Neural cell (in vitro differentiated cells): ENCODE results near the gene ATG14. TPM values are rescaled to one million over a fixed set of nuclear protein-coding genes. Genes with fewer than 3 reads are reported as not detected.

Source experiments
- H2AFZ ChIP-seq: fragments of 200-600, 300-800 bp; sonication (generic), shearing (Covaris generic); 2 replicates; pipeline ENCODE4 v1.6.0; 2014; ENCODE audit warnings: low read depth, mild to moderate bottlenecking, antibody characterized with exemption, low read length, moderate library complexity
- H3F3A ChIP-seq: fragments of 200-600 bp; shearing (Covaris generic); 2 replicates; pipeline ENCODE4 v1.6.1; 2016; ENCODE audit warnings: mild to moderate bottlenecking, moderate library complexity, mixed read lengths, antibody characterized with exemption, low read length; ENCODE audit not compliant: insufficient read depth, poor library complexity, severe bottlenecking
- H3K27ac ChIP-seq: fragments of 200-600, 300-800 bp; sonication (generic), shearing (Covaris generic); 2 replicates; pipeline ENCODE4 v1.5.1; 2014; ENCODE audit warnings: mild to moderate bottlenecking, low read length, moderate library complexity
- H3K27me3 ChIP-seq: fragments of 300-800, 200-600 bp; sonication (generic), shearing (Covaris generic); 2 replicates; pipeline ENCODE4 v1.6.0; 2014; ENCODE audit warnings: mild to moderate bottlenecking, low read depth, low read length, moderate library complexity; ENCODE audit not compliant: insufficient read depth
- H3K36me3 ChIP-seq: fragments of 300-800, 200-600 bp; sonication (generic), shearing (Covaris generic); 2 replicates; pipeline ENCODE4 v1.5.1; 2014; ENCODE audit warnings: mild to moderate bottlenecking, antibody characterized with exemption, low read length, moderate library complexity; ENCODE audit not compliant: insufficient read depth
- H3K4me2 ChIP-seq: fragments of 300-800, 200-600 bp; sonication (generic), shearing (Covaris generic); 2 replicates; pipeline ENCODE4 v1.6.0; 2014; ENCODE audit warnings: mild to moderate bottlenecking, low read length
- H3K4me3 ChIP-seq: fragments of 300-800, 200-600 bp; sonication (generic), shearing (Covaris generic); 2 replicates; pipeline ENCODE4 v1.5.1; 2014; ENCODE audit warnings: mild to moderate bottlenecking, low read length, moderate library complexity
- H3K79me2 ChIP-seq: fragments of 200-600 bp; shearing (Covaris generic); replicated peaks from 2 replicates; pipeline ENCODE4 v1.6.0; 2014; ENCODE audit warnings: mild to moderate bottlenecking, low read length, moderate library complexity; ENCODE audit not compliant: insufficient read depth
- H3K9ac ChIP-seq: fragments of 300-800, 200-600 bp; sonication (generic), shearing (Covaris generic); 2 replicates; pipeline ENCODE4 v1.6.1; 2016; ENCODE audit warnings: mild to moderate bottlenecking, low read length, mixed read lengths
- H3K9me2 ChIP-seq: fragments of 200-600 bp; shearing (Covaris generic); 2 replicates; pipeline ENCODE4 v1.6.1; 2016; ENCODE audit warnings: mild to moderate bottlenecking, low read length, mixed read lengths; ENCODE audit not compliant: insufficient read depth
- H3K9me3 ChIP-seq: fragments of 200-600, 300-800 bp; sonication (generic), shearing (Covaris generic); 2 replicates; pipeline ENCODE4 v1.6.1; 2016; ENCODE audit warnings: mild to moderate bottlenecking, mixed run types, low read length, moderate library complexity, mixed read lengths
- H4K20me1 ChIP-seq: fragments of 200-600 bp; shearing (Covaris generic); 2 replicates; pipeline ENCODE4 v1.6.1; 2016; ENCODE audit warnings: mild to moderate bottlenecking, mixed run types; ENCODE audit not compliant: insufficient read depth
- CTCF ChIP-seq: fragments of 450-650 bp; IDR thresholded peaks from 2 replicates; pipeline ENCODE4 v1.5.1; 2014; ENCODE audit warnings: antibody characterized with exemption, mild to moderate bottlenecking, moderate library complexity; ENCODE audit not compliant: poor library complexity, severe bottlenecking
- EP300 ChIP-seq: fragments of 450-650 bp; conservative IDR thresholded peaks from 2 replicates; pipeline ENCODE4 v1.6.1; 2014; ENCODE audit warnings: antibody characterized with exemption, mild to moderate bottlenecking, moderate library complexity; ENCODE audit not compliant: poor library complexity, severe bottlenecking
- EZH2 ChIP-seq: fragments of 200-600, 300-800 bp; shearing (Covaris generic), sonication (generic); IDR thresholded peaks from 2 replicates; pipeline ENCODE4 v1.6.1; 2014; ENCODE audit warnings: antibody characterized with exemption, low read length, borderline replicate concordance, mild to moderate bottlenecking; ENCODE audit not compliant: insufficient read depth, poor library complexity, severe bottlenecking
- MXI1 ChIP-seq: fragments of 450-650 bp; conservative IDR thresholded peaks from 2 replicates; pipeline ENCODE4 v1.6.1; 2014; ENCODE audit warnings: antibody characterized with exemption, mild to moderate bottlenecking; ENCODE audit not compliant: poor library complexity, severe bottlenecking
- POLR2AphosphoS5 ChIP-seq: IDR thresholded peaks from 2 replicates; pipeline ENCODE4 v1.6.1; 2012
- RAD21 ChIP-seq: fragments of 450-650 bp; conservative IDR thresholded peaks from 2 replicates; pipeline ENCODE4 v1.6.1; 2014; ENCODE audit warnings: antibody characterized with exemption, mild to moderate bottlenecking, moderate library complexity
- SMC3 ChIP-seq: fragments of 450-650 bp; conservative IDR thresholded peaks from 2 replicates; pipeline ENCODE4 v1.6.1; 2014; ENCODE audit warnings: antibody characterized with exemption, mild to moderate bottlenecking, moderate library complexity; ENCODE audit not compliant: poor library complexity
- TAF1 ChIP-seq: IDR thresholded peaks from 2 replicates; pipeline ENCODE4 v1.6.1; 2012; ENCODE audit warnings: low read depth
- polyA plus RNA-seq: library from polyadenylated mRNA; depleted of rRNA; stranded (reverse); fragments of >200 nt; gene quantifications from 2 replicates; pipeline ENCODE4 v1.2.3, GENCODE V29; 2014
- TF ChIP-seq, protein P1 (sequence below): IDR thresholded peaks from 2 replicates; pipeline ENCODE4 v1.6.1; 2012; ENCODE audit warnings: borderline replicate concordance

ATG14 gene
- polyA plus RNA-seq, 1 donor from 2014 or later, result 28.2 TPM

- Histone ChIP-seq H3K9me3 (no peaks in the 10 kb centered on the region), H3K27ac (no peak overlapping the region), H3K9me2 (no peaks in the 10 kb centered on the region), H3K9ac (no peak overlapping the region), H4K20me1 (no peaks in the 10 kb centered on the region), H3K36me3 (no peaks in the 10 kb centered on the region), H3K79me2 (no peaks in the 10 kb centered on the region), H3K4me2 (no peak overlapping the region), H3K27me3 (no peaks in the 10 kb centered on the region), H2AFZ (no peak overlapping the region), H3F3A (no peaks in the 10 kb centered on the region), H3K4me3 (no peak overlapping the region)
- no peak for TF ChIP-seq EP300
- TF ChIP-seq POLR2AphosphoS5, result no peak
- no peak for TF ChIP-seq SMC3
- TF ChIP-seq TAF1, result no peak
- no peak for TF ChIP-seq MXI1
- TF ChIP-seq, protein P1, sequence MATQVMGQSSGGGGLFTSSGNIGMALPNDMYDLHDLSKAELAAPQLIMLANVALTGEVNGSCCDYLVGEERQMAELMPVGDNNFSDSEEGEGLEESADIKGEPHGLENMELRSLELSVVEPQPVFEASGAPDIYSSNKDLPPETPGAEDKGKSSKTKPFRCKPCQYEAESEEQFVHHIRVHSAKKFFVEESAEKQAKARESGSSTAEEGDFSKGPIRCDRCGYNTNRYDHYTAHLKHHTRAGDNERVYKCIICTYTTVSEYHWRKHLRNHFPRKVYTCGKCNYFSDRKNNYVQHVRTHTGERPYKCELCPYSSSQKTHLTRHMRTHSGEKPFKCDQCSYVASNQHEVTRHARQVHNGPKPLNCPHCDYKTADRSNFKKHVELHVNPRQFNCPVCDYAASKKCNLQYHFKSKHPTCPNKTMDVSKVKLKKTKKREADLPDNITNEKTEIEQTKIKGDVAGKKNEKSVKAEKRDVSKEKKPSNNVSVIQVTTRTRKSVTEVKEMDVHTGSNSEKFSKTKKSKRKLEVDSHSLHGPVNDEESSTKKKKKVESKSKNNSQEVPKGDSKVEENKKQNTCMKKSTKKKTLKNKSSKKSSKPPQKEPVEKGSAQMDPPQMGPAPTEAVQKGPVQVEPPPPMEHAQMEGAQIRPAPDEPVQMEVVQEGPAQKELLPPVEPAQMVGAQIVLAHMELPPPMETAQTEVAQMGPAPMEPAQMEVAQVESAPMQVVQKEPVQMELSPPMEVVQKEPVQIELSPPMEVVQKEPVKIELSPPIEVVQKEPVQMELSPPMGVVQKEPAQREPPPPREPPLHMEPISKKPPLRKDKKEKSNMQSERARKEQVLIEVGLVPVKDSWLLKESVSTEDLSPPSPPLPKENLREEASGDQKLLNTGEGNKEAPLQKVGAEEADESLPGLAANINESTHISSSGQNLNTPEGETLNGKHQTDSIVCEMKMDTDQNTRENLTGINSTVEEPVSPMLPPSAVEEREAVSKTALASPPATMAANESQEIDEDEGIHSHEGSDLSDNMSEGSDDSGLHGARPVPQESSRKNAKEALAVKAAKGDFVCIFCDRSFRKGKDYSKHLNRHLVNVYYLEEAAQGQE, result no peak
- no peak for TF ChIP-seq RAD21
- TF ChIP-seq EZH2, result no peak
- TF ChIP-seq CTCF, result no peak
Measured at GRCh38 chr14:55446833-55447232, 35.2 kb upstream of the ATG14 start.

DNA sequence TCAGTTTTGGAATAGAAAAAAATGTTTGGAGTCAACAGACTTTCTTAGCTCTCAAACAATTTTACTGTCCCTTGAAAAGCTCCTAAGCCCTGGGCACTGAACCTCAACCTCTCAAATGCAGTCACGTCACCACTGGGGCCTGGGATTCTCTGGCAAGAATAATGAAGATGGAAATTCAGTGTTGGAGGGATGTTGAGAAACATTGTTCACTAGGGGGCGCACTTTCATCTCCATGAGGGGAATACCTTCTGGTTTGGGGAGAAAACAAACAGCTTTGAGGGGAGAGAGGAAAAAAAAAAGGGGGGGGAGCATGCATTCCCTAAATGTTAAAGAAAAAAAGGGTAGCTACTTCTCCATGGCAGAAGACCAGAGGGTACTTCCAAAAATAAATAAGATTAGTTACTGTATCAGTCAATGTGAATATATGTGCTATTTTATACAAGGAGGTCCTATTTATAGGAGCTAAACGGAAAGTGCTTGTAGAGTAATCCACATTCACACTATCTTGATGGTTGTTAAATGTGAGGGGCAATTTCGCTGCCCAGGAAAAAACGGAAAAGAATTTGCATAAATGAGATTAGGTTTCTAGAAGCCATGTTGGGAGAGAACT lies 34.6 kb upstream of the ATG14 start:
- Histone ChIP-seq H3K9me3 (no peaks in the 10 kb centered on the region), H3K4me2 (no peak overlapping the region), H3K4me3 (no peak overlapping the region), H3K36me3 (no peaks in the 10 kb centered on the region), H3K79me2 (no peaks in the 10 kb centered on the region), H3K27ac (no peak overlapping the region), H3K9ac (no peak overlapping the region), H3K9me2 (no peaks in the 10 kb centered on the region), H4K20me1 (no peaks in the 10 kb centered on the region), H2AFZ (no peak overlapping the region), H3K27me3 (no peaks in the 10 kb centered on the region), H3F3A (no peaks in the 10 kb centered on the region)
- TF ChIP-seq EP300 (no peak), CTCF (peak; percentile 70), SMC3 (peak; percentile 69), RAD21 (peak; percentile 64), EZH2 (no peak)
